H1 (cell line): ENCODE measurements around the gene KIDINS220. TPM values are rescaled to one million over a fixed set of nuclear protein-coding genes. Genes with fewer than 3 reads are reported as not detected.

Experiments used
- CTCF ChIA-PET: fragments of 300-600 bp; sonication (Branson Sonifier 250); formaldehyde crosslinking; loops from one replicate; lab custom pipeline; 2021; ENCODE audit not compliant: partially characterized antibody; lab: Charles Lee
- POLR2A ChIA-PET: fragments of 300-600 bp; sonication (Branson Sonifier 250); formaldehyde crosslinking; loops from one replicate; lab custom pipeline; 2021; ENCODE audit warnings: inconsistent platforms; ENCODE audit not compliant: partially characterized antibody; lab: Charles Lee
- DNase-seq, 2 experiments: peaks; one replicate each; pipeline versions ENCODE4 v3.0.0 to v3.0.0-alpha.2; 2010 to 2022; ENCODE audit warnings: low spot score in 2 of 2, low read depth in 1 of 2, mixed read lengths in 1 of 2
- FAIRE-seq: peaks from 2 replicates; lab custom pipeline; 2011; peaks lifted over from hg19 to GRCh38; lab: Jason Lieb, UNC
- H2AFZ ChIP-seq: 2 replicates; pipeline ENCODE4 v1.8.1; 2012; ENCODE audit warnings: low read length, inconsistent platforms
- H2AK5ac ChIP-seq: 2 replicates; pipeline ENCODE4 v1.6.1; 2013; ENCODE audit warnings: low read depth, low read length
- H2BK120ac ChIP-seq: replicated peaks from 2 replicates; pipeline ENCODE3; 2013; ENCODE audit warnings: low read depth, low read length, inconsistent platforms
- H2BK12ac ChIP-seq: 2 replicates; pipeline ENCODE4 v1.6.1; 2013; ENCODE audit warnings: low read depth, low read length
- H2BK15ac ChIP-seq: 2 replicates; pipeline ENCODE4 v1.6.1; 2013; ENCODE audit warnings: low read length
- H2BK20ac ChIP-seq: 2 replicates; pipeline ENCODE4 v1.6.1; 2013; ENCODE audit warnings: low read length
- H2BK5ac ChIP-seq: 2 replicates; pipeline ENCODE4 v1.6.1; 2013; ENCODE audit warnings: low read depth, low read length
- H3K14ac ChIP-seq: 2 replicates; pipeline ENCODE4 v1.6.1; 2013; ENCODE audit warnings: inconsistent platforms; ENCODE audit not compliant: insufficient read length
- H3K18ac ChIP-seq: 2 replicates; pipeline ENCODE4 v1.6.1; 2013; ENCODE audit warnings: low read length; ENCODE audit errors: extremely low read depth
- H3K23ac ChIP-seq: 2 replicates; pipeline ENCODE4 v1.6.1; 2013; ENCODE audit warnings: inconsistent platforms; ENCODE audit not compliant: insufficient read length
- H3K23me2 ChIP-seq: 2 replicates; pipeline ENCODE4 v1.6.1; 2013; ENCODE audit warnings: low read depth, low read length
- H3K27ac ChIP-seq: 2 replicates; pipeline ENCODE4 v1.6.1; 2011; ENCODE audit warnings: low read depth, low read length, inconsistent platforms
- H3K27me3 ChIP-seq, 4 experiments: replicated peaks in 1 of 4; 1 replicate in 1 of 4; 2 replicates in 3 of 4; pipeline versions ENCODE4 v1.6.1 to v1.8.1; 2011 to 2013; ENCODE audit warnings: low read length in 3 of 4, mild to moderate bottlenecking in 3 of 4, inconsistent platforms in 2 of 4, mixed read lengths in 2 of 4, moderate library complexity in 1 of 4; ENCODE audit not compliant: control insufficient read depth in 3 of 4, insufficient read depth in 3 of 4; ENCODE audit errors: extremely low read depth in 1 of 4
- H3K36me3 ChIP-seq, 4 experiments: 2 replicates each; pipeline versions ENCODE4 v1.6.1 to v1.8.1; 2011 to 2013; ENCODE audit warnings: mild to moderate bottlenecking in 4 of 4, low read length in 3 of 4, moderate library complexity in 2 of 4, control low read depth in 1 of 4, inconsistent platforms in 1 of 4; ENCODE audit not compliant: insufficient read depth in 4 of 4, control insufficient read depth in 2 of 4
- H3K4ac ChIP-seq: replicated peaks from 2 replicates; pipeline ENCODE3; 2013; ENCODE audit warnings: low read length, low read depth, mixed read lengths, inconsistent platforms; ENCODE audit not compliant: insufficient read length
- H3K4me1 ChIP-seq, 4 experiments: replicated peaks in 1 of 4; 1 replicate in 1 of 4; 2 replicates in 3 of 4; pipeline versions ENCODE4 v1.6.1 to v1.8.1; 2011 to 2013; ENCODE audit warnings: low read length in 3 of 4, inconsistent platforms in 2 of 4, mixed read lengths in 1 of 4; ENCODE audit not compliant: insufficient read depth in 4 of 4, control insufficient read depth in 3 of 4
- H3K4me2 ChIP-seq, 2 experiments: 2 replicates each; pipeline versions ENCODE4 v1.6.1 to v1.8.1; 2011 to 2013; ENCODE audit warnings: low read depth in 2 of 2, low read length in 2 of 2, control low read depth in 1 of 2, inconsistent platforms in 1 of 2, mild to moderate bottlenecking in 1 of 2; ENCODE audit not compliant: insufficient read depth in 1 of 2
- H3K4me3 ChIP-seq, 4 experiments: fragments of 200-600, 300-600 bp in 1 of 4; sonication (generic), shearing (Covaris generic), sonication (Bioruptor Twin) in 1 of 4; 2 replicates each; pipeline versions ENCODE4 v1.5.1 to v1.8.1; 2011 to 2016; ENCODE audit warnings: low read length in 4 of 4, low read depth in 3 of 4, control low read depth in 2 of 4, inconsistent platforms in 2 of 4, mild to moderate bottlenecking in 2 of 4, mixed read lengths in 1 of 4, moderate library complexity in 1 of 4; ENCODE audit not compliant: insufficient read depth in 2 of 4; ENCODE audit errors: extremely low read depth in 1 of 4
- H3K56ac ChIP-seq: replicated peaks from 2 replicates; pipeline ENCODE3; 2013; ENCODE audit warnings: low read depth, mild to moderate bottlenecking, mixed read lengths, low read length, inconsistent platforms; ENCODE audit not compliant: insufficient read length
- H3K79me1 ChIP-seq: 2 replicates; pipeline ENCODE4 v1.6.1; 2013; ENCODE audit warnings: low read depth, low read length, control low read depth
- H3K79me2 ChIP-seq, 2 experiments: 2 replicates each; pipeline versions ENCODE4 v1.6.1 to v1.8.1; 2012 to 2013; ENCODE audit warnings: low read length in 2 of 2, mild to moderate bottlenecking in 2 of 2, inconsistent platforms in 1 of 2; ENCODE audit not compliant: insufficient read depth in 2 of 2, control insufficient read depth in 1 of 2
- H3K9ac ChIP-seq, 4 experiments: replicated peaks in 1 of 4; 1 replicate in 1 of 4; 2 replicates in 3 of 4; pipeline versions ENCODE4 v1.6.1 to v1.8.1; 2011 to 2013; ENCODE audit warnings: low read depth in 3 of 4, low read length in 3 of 4, control low read depth in 2 of 4, mild to moderate bottlenecking in 2 of 4, moderate library complexity in 2 of 4, inconsistent platforms in 1 of 4; ENCODE audit errors: extremely low read depth in 1 of 4
- H3K9me3 ChIP-seq, 2 experiments: 2 replicates each; pipeline versions ENCODE4 v1.6.1 to v1.8.1; 2012 to 2013; ENCODE audit warnings: mild to moderate bottlenecking in 2 of 2, moderate library complexity in 2 of 2, control low read depth in 1 of 2, inconsistent platforms in 1 of 2, low read depth in 1 of 2, low read length in 1 of 2, mixed read lengths in 1 of 2; ENCODE audit not compliant: insufficient read depth in 2 of 2
- H4K20me1 ChIP-seq, 2 experiments: replicated peaks in 1 of 2; 2 replicates each; pipeline versions ENCODE3 to v1.8.1; 2011 to 2013; ENCODE audit warnings: inconsistent platforms in 2 of 2, low read length in 2 of 2, mild to moderate bottlenecking in 1 of 2; ENCODE audit not compliant: insufficient read depth in 2 of 2, control insufficient read depth in 1 of 2
- H4K5ac ChIP-seq: 2 replicates; pipeline ENCODE4 v1.6.1; 2013; ENCODE audit warnings: low read length, low read depth, mixed read lengths, inconsistent platforms; ENCODE audit not compliant: insufficient read length
- H4K8ac ChIP-seq: 2 replicates; pipeline ENCODE4 v1.8.0; 2013; ENCODE audit warnings: mild to moderate bottlenecking, moderate library complexity, low read length, inconsistent platforms; ENCODE audit not compliant: insufficient read depth; ENCODE audit errors: extremely low read depth
- H4K91ac ChIP-seq: replicated peaks from 2 replicates; pipeline ENCODE3; 2013; ENCODE audit warnings: low read length, mixed read lengths, inconsistent platforms; ENCODE audit not compliant: insufficient read length
- JUN ChIP-seq: IDR thresholded peaks from 2 replicates; pipeline ENCODE4 v1.6.1; 2011; ENCODE audit warnings: low read depth, mild to moderate bottlenecking, improper control_type of control experiment, low read length
- SUZ12 ChIP-seq: fragments of 200-600 bp; sonication (generic); IDR thresholded peaks from 2 replicates; pipeline ENCODE4 v1.6.1; 2012; ENCODE audit warnings: mild to moderate bottlenecking, inconsistent platforms, low read length, moderate library complexity, mixed read lengths
- USF2 ChIP-seq: IDR thresholded peaks from 2 replicates; pipeline ENCODE4 v1.6.1; 2011; ENCODE audit warnings: low read length, improper control_type of control experiment
- WGBS, 2 experiments: shearing (Covaris generic) in 1 of 2; methylation state at CpG; one replicate each; pipeline versions ENCODE4 v1.1.6 to v1.1.7; 2013 to 2015; ENCODE audit warnings: low lambda C conversion rate in 2 of 2, mixed read lengths in 2 of 2, inconsistent platforms in 1 of 2, low coverage in 1 of 2, missing lambda C conversion rate in 1 of 2; ENCODE audit not compliant: insufficient replicate concordance in 2 of 2, insufficient coverage in 1 of 2, insufficient read length in 1 of 2; ENCODE audit errors: extremely low coverage in 1 of 2, missing lambda C conversion rate in 1 of 2; 5-methylcytosine and 5-hydroxymethylcytosine counted together
- polyA plus RNA-seq, 7 experiments: library from polyadenylated mRNA; depleted of rRNA in 3 of 7; stranded (reverse) in 5 of 7; unstranded in 2 of 7; fragments of >200 nt in 5 of 7; fragments of 200-250 nt in 2 of 7; gene quantifications; 1 replicate in 5 of 7; 2 replicates in 1 of 7; 4 replicates in 1 of 7; pipeline versions ENCODE4 v1.2.1 to v1.2.3, GENCODE V29; 2011 to 2013; ENCODE audit warnings: missing spikeins in 2 of 7, mixed read lengths in 2 of 7
- total RNA-seq: library from RNA; stranded (reverse); fragmentation: NEBNext Ultra II Directional; extraction: Animal tissue kit (Norgen Biotek cat#: 25700); gene quantifications from 2 replicates; pipeline ENCODE4 v1.2.1, GENCODE V29; 2021

KIDINS220 gene
- total and polyA plus RNA-seq, 2 of the 8 experiments (the other 6 are each of a cell fraction or from before 2014, with no cell fraction given), result 21.2 to 27.1 TPM

GRCh38 chr2:8856176-8856575 lies 18.8 kb upstream of the KIDINS220 start:
- no peak overlapping the region for H2BK5ac ChIP-seq
- no peak overlapping the region for H2AFZ ChIP-seq
- no peaks in the 10 kb centered on the region for H3K36me3 ChIP-seq
- H3K14ac ChIP-seq, result no peak overlapping the region
- no peaks in the 10 kb centered on the region for H3K79me1 ChIP-seq
- H3K23me2 ChIP-seq, result no peaks in the 10 kb centered on the region
- H3K27me3 ChIP-seq, result no peaks in the 10 kb centered on the region
- H3K9ac ChIP-seq, result no peak overlapping the region
- no peak overlapping the region for H4K8ac ChIP-seq
- no peak overlapping the region for H2BK20ac ChIP-seq
- POLR2A ChIA-PET, result no interaction called here
- no peak overlapping the region for H2AK5ac ChIP-seq
- H3K79me2 ChIP-seq, result no peaks in the 10 kb centered on the region
- no peak overlapping the region for H4K91ac ChIP-seq
- no peak overlapping the region for H3K27ac ChIP-seq
- 85% methylated on average over 2 of the region's 2 CpGs; no CpG with 5 or more reads in 1 of the 2 experiments for WGBS, 2 experiments
- H2BK15ac ChIP-seq, result no peak overlapping the region
- TF ChIP-seq JUN, result no peak
- no peak for TF ChIP-seq SUZ12
- TF ChIP-seq USF2, result no peak
- H2BK120ac ChIP-seq, result no peak overlapping the region
- CTCF ChIA-PET, result interaction anchor here (1.3 kb wide), 1 partner anchor 17 kb away, joined by 3 read pairs; no protein-coding TSS in a partner anchor
- H3K18ac ChIP-seq, result no peak overlapping the region
- H3K4ac ChIP-seq, result no peak overlapping the region
- H2BK12ac ChIP-seq, result no peak overlapping the region
- H3K56ac ChIP-seq, result no peak overlapping the region
- DNase-seq (no peak), FAIRE-seq (no peak)
- peaks cover 0 to 4% (median under 1%) of the 10 kb centered on the region in 4 experiments; a peak in 2 of 7 replicates for H3K4me1 ChIP-seq
- no peaks in the 10 kb centered on the region for H3K9me3 ChIP-seq
- H3K23ac ChIP-seq, result no peak overlapping the region
- H4K20me1 ChIP-seq, result no peaks in the 10 kb centered on the region
- no peak overlapping the region for H4K5ac ChIP-seq
- H3K4me3 ChIP-seq, result no peak overlapping the region
- no peak overlapping the region for H3K4me2 ChIP-seq
